ENCODE results near the gene KIF5B. TPM values are rescaled to one million over a fixed set of nuclear protein-coding genes. Genes with fewer than 3 reads are reported as not detected.
"Not testable (repeated sequence)": the region's sequence is repeated elsewhere in the genome, so short reads cannot be mapped to it uniquely, and the experiment has no call there.

Gene KIF5B
- total RNA-seq, 4 donors from 2014 or later, result 253 to 317 (median 298) TPM

DNA sequence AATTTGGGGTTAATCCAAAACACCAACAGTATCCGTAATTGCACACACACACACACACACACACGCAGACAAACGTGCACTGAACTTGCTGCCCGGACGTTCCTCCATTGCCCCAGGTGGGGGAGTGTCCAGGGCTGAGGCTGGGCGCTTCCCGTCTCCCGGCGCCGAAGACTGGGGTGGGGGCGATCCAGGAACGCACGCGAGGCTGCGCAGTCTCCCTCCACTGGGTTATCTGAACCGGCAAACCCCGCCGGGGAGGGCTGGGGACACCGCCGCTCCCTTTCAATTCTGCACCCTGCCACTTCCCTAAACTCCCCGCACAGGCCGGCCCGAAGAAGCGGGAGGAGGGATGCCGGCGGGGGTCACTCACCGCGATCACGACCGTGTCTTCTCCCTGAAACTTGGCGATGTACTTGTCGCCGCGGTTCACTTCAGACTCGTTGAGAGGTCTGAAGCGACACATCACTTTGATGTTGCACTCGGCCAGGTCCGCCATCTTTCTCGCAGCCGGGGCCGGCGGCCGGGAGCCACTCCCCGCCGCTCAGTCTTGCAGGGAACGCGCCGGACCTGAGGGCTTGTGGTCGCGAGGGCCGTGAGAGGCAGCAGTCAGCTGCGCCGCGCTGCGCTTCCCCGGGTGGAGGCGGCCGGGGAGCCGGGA lies 618 bp downstream of the KIF5B start:
- TF ChIP-seq, protein P1, sequence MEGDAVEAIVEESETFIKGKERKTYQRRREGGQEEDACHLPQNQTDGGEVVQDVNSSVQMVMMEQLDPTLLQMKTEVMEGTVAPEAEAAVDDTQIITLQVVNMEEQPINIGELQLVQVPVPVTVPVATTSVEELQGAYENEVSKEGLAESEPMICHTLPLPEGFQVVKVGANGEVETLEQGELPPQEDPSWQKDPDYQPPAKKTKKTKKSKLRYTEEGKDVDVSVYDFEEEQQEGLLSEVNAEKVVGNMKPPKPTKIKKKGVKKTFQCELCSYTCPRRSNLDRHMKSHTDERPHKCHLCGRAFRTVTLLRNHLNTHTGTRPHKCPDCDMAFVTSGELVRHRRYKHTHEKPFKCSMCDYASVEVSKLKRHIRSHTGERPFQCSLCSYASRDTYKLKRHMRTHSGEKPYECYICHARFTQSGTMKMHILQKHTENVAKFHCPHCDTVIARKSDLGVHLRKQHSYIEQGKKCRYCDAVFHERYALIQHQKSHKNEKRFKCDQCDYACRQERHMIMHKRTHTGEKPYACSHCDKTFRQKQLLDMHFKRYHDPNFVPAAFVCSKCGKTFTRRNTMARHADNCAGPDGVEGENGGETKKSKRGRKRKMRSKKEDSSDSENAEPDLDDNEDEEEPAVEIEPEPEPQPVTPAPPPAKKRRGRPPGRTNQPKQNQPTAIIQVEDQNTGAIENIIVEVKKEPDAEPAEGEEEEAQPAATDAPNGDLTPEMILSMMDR (IDR thresholded peaks at IDR 0.05), result peak in 1 of 3 experiments; percentile 2
- TF ChIP-seq POLR2A (IDR thresholded peaks at IDR 0.05; ENCODE audit: low read depth) (no peak), POLR2AphosphoS5 (IDR thresholded peaks at IDR 0.05) (peak; percentile 71 to 73)
- Histone ChIP-seq H3K9me3 (no peaks in the 10 kb centered on the region), H3K4me3 (peak overlapping the region; percentile 72 to 99 (median 92)), H3K27ac (replicated peaks in 1 of 4) (peak overlapping the region; percentile 96 to 100 (median 99)), H3K36me3 (no peaks in the 10 kb centered on the region), H3K4me1 (peaks cover 32 to 39% (median 33%) of the 10 kb centered on the region in 4 donors), H3K27me3 (no peaks in the 10 kb centered on the region)
- DNase-seq (ENCODE audit: extremely low spot score), result peak; percentile 92
- WGBS, result 0% methylated on average over 5 of the region's 59 CpGs
- intact Hi-C loops (cut with DNase I), result loop anchor here (5.0 to 10.0 kb wide), 3 partner anchors 92 to 389 kb away; partner anchors contain the start of genes CCDC7 and EPC1

DNA sequence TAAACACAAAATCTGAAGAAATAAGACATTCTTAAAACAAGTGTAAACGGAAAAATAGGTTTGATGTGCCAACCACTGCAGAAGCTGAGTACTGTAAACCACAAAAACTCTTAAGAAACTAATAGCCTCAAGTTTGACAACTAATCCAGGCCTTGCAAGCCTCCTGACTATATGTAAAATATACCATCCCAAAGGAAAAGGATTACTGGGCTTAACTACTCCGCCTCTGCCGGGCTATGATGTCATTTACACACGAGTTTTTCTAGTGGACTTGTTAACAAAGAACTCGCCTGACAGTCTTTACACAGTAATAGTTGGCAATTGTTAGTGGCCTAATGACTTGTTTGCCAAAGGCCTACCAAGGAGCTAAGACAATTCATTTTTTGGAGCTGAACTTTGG lies 2.1 kb downstream of the KIF5B start:
- intact Hi-C loops (cut with DNase I), result loop anchor here (10.0 kb wide), 1 partner anchor 391 kb away; the partner anchor contains the start of gene CCDC7
- Histone ChIP-seq H3K4me3 (peak overlapping the region; percentile 72 to 99 (median 92)), H3K9me3 (no peaks in the 10 kb centered on the region), H3K27ac (replicated peaks in 1 of 4) (peak overlapping the region; percentile 96 to 100 (median 99)), H3K36me3 (no peaks in the 10 kb centered on the region), H3K27me3 (no peaks in the 10 kb centered on the region), H3K4me1 (peaks cover 47 to 54% (median 48%) of the 10 kb centered on the region in 4 donors)
- 14% methylated on average over 5 of the region's 5 CpGs for WGBS
- no peak for DNase-seq (ENCODE audit: extremely low spot score)
- peak; percentile 42 to 64 for TF ChIP-seq POLR2AphosphoS5 (IDR thresholded peaks at IDR 0.05)
- TF ChIP-seq, protein P1 (IDR thresholded peaks at IDR 0.05), result no peak

DNA sequence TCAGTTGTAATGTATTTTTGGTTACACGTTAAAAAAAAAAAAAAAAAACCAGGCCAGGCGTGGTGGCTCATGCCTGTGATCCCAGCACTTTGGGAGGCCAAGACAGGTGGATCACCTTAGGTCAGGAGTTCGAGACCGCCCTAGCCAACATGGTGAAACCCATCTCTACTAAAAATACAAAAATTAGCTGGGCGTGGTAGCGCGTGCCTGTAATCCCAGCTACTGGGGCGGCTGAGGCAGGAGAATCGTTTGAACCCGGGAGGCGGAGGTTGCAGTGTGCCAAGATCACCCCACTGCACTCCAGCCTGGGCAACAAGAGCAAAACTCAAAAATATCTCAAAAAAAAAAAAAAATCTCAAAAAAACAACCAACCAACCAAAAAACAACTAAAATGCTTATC lies 2.8 kb downstream of the KIF5B start:
- peak overlapping the region; percentile 72 to 99 (median 92) for H3K4me3 ChIP-seq
- peak overlapping the region; percentile 96 to 100 (median 99) for H3K27ac ChIP-seq (replicated peaks in 1 of 4)
- H3K27me3 ChIP-seq; H3K9me3 ChIP-seq; H3K36me3 ChIP-seq; DNase-seq (ENCODE audit: extremely low spot score): not testable (repeated sequence)
- H3K4me1 ChIP-seq, result peaks cover 54 to 61% (median 55%) of the 10 kb centered on the region in 4 donors
- intact Hi-C loops (cut with DNase I), result loop anchor here (10.0 kb wide), 1 partner anchor 391 kb away; the partner anchor contains the start of gene CCDC7
- WGBS, result 67% methylated on average over 11 of the region's 11 CpGs

DNA sequence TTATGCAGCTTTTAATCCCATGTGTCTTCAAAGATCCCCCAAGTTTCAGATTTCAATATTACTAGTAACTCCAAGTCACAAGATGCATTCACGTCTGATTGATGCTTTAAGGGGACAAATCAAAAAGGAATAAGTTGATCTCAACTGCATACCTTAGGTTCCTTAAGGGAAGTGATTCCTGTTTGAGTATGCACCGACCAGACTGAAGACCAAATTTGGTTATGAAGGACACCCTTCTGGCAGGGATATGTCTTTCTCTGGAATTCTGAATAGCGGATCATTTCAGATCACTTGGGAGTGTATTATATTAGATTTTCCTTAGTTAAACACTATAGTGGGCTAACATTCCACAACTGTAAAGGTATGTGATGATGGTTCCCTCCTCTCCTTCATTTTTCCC lies 4.3 kb downstream of the KIF5B start:
- no peaks in the 10 kb centered on the region for H3K27me3 ChIP-seq
- no peak for TF ChIP-seq EP300 (IDR thresholded peaks at IDR 0.05)
- TF ChIP-seq POLR2AphosphoS5 (IDR thresholded peaks at IDR 0.05), result peak in 1 of 2 donors; percentile 34
- 14% methylated on average over 3 of the region's 3 CpGs for WGBS
- peak overlapping the region; percentile 72 to 99 (median 92) for H3K4me3 ChIP-seq
- no peak for DNase-seq (ENCODE audit: extremely low spot score)
- H3K27ac ChIP-seq (replicated peaks in 1 of 4), result peak overlapping the region; percentile 96 to 100 (median 99)
- H3K4me1 ChIP-seq, result peaks cover 52 to 70% (median 63%) of the 10 kb centered on the region in 4 donors
- H3K9me3 ChIP-seq, result no peaks in the 10 kb centered on the region
- peaks cover 0 to 11% (median 7%) of the 10 kb centered on the region in 4 donors for H3K36me3 ChIP-seq
- intact Hi-C loops (cut with DNase I), result loop anchor here (10.0 kb wide), 1 partner anchor 393 kb away; the partner anchor contains the start of gene CCDC7

DNA sequence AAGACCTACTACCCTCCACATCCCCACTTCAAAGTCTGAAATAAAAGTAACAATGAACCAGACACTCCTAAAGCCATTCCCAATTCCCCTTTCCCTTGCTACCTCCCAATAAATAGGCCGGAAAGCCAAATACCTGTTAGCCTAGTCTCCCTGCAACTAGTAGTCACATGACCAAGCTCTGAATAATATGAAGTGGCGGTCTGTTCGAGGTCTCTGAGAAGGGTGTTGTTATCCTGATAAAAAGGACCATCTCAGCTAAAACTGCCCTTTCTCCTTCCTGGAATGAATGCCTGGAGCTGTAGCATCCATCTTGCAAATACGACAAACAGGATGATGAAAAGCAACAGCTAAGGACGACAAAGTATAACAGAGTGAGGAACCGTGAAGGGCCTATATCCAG lies 6.0 kb downstream of the KIF5B start:
- intact Hi-C loops (cut with DNase I), result loop anchor here (10.0 kb wide), 1 partner anchor 395 kb away; the partner anchor contains the start of gene CCDC7
- peak overlapping the region; percentile 96 to 100 (median 99) for H3K27ac ChIP-seq (replicated peaks in 1 of 4)

More for the DNA sequence above, 6.0 kb downstream of the KIF5B start:
- no peak for DNase-seq (ENCODE audit: extremely low spot score)
- TF ChIP-seq, protein P1 (IDR thresholded peaks at IDR 0.05), result no peak
- no peak for TF ChIP-seq POLR2AphosphoS5 (IDR thresholded peaks at IDR 0.05)
- no peak for TF ChIP-seq POLR2A (IDR thresholded peaks at IDR 0.05; ENCODE audit: low read depth)
- no peak for TF ChIP-seq EP300 (IDR thresholded peaks at IDR 0.05)
- Histone ChIP-seq H3K4me1 (peaks cover 57 to 85% (median 76%) of the 10 kb centered on the region in 4 donors), H3K9me3 (no peaks in the 10 kb centered on the region), H3K4me3 (peak overlapping the region; percentile 24 to 99 (median 92)), H3K27me3 (no peaks in the 10 kb centered on the region), H3K36me3 (peaks cover 0 to 28% (median 16%) of the 10 kb centered on the region in 4 donors)
- 54% methylated on average over 6 of the region's 6 CpGs for WGBS

All from esophagus muscularis mucosa (tissue), 4 donors.